Measurements from ENCODE around the gene IRX6. TPM values are rescaled to one million over a fixed set of nuclear protein-coding genes. Genes with fewer than 3 reads are reported as not detected.

Gene IRX6
- total and polyA plus RNA-seq, 2 experiments from 2014 or later = not detected

- no peak overlapping the region for H3K4me2 ChIP-seq (ENCODE audit: unreplicated experiment)
- no peaks in the 10 kb centered on the region for H3K4me1 ChIP-seq (ENCODE audit: insufficient read depth)
- no peak overlapping the region for H3K27ac ChIP-seq
- in situ Hi-C loops (cut with MboI) = no loop called here
- no peak overlapping the region for H3K9ac ChIP-seq
- TF ChIP-seq EZH2phosphoT487 (IDR thresholded peaks at IDR 0.05; ENCODE audit: insufficient read depth, low read depth) = no peak
- no peak for TF ChIP-seq EZH2 (IDR thresholded peaks at IDR 0.05; ENCODE audit: insufficient read depth, poor library complexity, severe bottlenecking)
- no peaks in the 10 kb centered on the region for H4K20me1 ChIP-seq (ENCODE audit: insufficient read depth)
- H3K27me3 ChIP-seq (replicated peaks; ENCODE audit: insufficient read depth) = no peaks in the 10 kb centered on the region
- no peaks in the 10 kb centered on the region for H3K36me3 ChIP-seq (ENCODE audit: low read depth)
- H3K4me3 ChIP-seq = no peak overlapping the region
- H2AFZ ChIP-seq = no peak overlapping the region
- H3K9me2 ChIP-seq (ENCODE audit: insufficient read depth) = no peaks in the 10 kb centered on the region
- no peak for DNase-seq
- WGBS, 2 experiments (ENCODE audit: low coverage in 1 of 2, low lambda C conversion rate in 2 of 2, missing lambda C conversion rate in 2 of 2) = 40 to 43% methylated on average over 5 of the region's 5 CpGs
- H3K9me3 ChIP-seq (ENCODE audit: low read depth) = no peaks in the 10 kb centered on the region
- no peaks in the 10 kb centered on the region for H3K79me2 ChIP-seq (ENCODE audit: insufficient read depth)
- no peaks in the 10 kb centered on the region for H3F3A ChIP-seq (ENCODE audit: insufficient read depth)
Observed at GRCh38 chr16:55338646-55339045, 14.6 kb downstream of the IRX6 start.

- no peak overlapping the region for H3K27ac ChIP-seq
- in situ Hi-C loops (cut with MboI) = no loop called here
- H3K4me2 ChIP-seq (ENCODE audit: unreplicated experiment) = no peak overlapping the region
- no peaks in the 10 kb centered on the region for H3K27me3 ChIP-seq (replicated peaks; ENCODE audit: insufficient read depth)
- H3K36me3 ChIP-seq (ENCODE audit: low read depth) = no peaks in the 10 kb centered on the region
- H2AFZ ChIP-seq = no peak overlapping the region
- no peaks in the 10 kb centered on the region for H4K20me1 ChIP-seq (ENCODE audit: insufficient read depth)
- H3K4me1 ChIP-seq (ENCODE audit: insufficient read depth) = no peaks in the 10 kb centered on the region
- no peak overlapping the region for H3K9ac ChIP-seq
- no peak overlapping the region for H3K4me3 ChIP-seq
- H3K79me2 ChIP-seq (ENCODE audit: insufficient read depth) = no peaks in the 10 kb centered on the region
- no peaks in the 10 kb centered on the region for H3K9me2 ChIP-seq (ENCODE audit: insufficient read depth)
- TF ChIP-seq EZH2phosphoT487 (IDR thresholded peaks at IDR 0.05; ENCODE audit: insufficient read depth, low read depth) (no peak), EZH2 (IDR thresholded peaks at IDR 0.05; ENCODE audit: insufficient read depth, poor library complexity, severe bottlenecking) (no peak)
- DNase-seq = no peak
- H3F3A ChIP-seq (ENCODE audit: insufficient read depth) = no peaks in the 10 kb centered on the region
- no peaks in the 10 kb centered on the region for H3K9me3 ChIP-seq (ENCODE audit: low read depth)
- WGBS, 2 experiments (ENCODE audit: low coverage in 1 of 2, low lambda C conversion rate in 2 of 2, missing lambda C conversion rate in 2 of 2) = 19 to 44% methylated on average over 1 of the region's 1 CpG
Observed at GRCh38 chr16:55340445-55340844, 16.4 kb downstream of the IRX6 start.

- Histone ChIP-seq H3K4me1 (ENCODE audit: insufficient read depth) (no peaks in the 10 kb centered on the region), H4K20me1 (ENCODE audit: insufficient read depth) (no peaks in the 10 kb centered on the region), H3K9me3 (ENCODE audit: low read depth) (no peaks in the 10 kb centered on the region), H3K27me3 (replicated peaks; ENCODE audit: insufficient read depth) (no peaks in the 10 kb centered on the region), H3K4me2 (ENCODE audit: unreplicated experiment) (no peak overlapping the region), H3K9me2 (ENCODE audit: insufficient read depth) (no peaks in the 10 kb centered on the region), H2AFZ (no peak overlapping the region), H3K79me2 (ENCODE audit: insufficient read depth) (no peaks in the 10 kb centered on the region), H3K9ac (no peak overlapping the region), H3K4me3 (no peak overlapping the region), H3K27ac (no peak overlapping the region), H3F3A (ENCODE audit: insufficient read depth) (no peaks in the 10 kb centered on the region), H3K36me3 (ENCODE audit: low read depth) (no peaks in the 10 kb centered on the region)
- 53 to 60% methylated on average over 4 of the region's 4 CpGs for WGBS, 2 experiments (ENCODE audit: low coverage in 1 of 2, low lambda C conversion rate in 2 of 2, missing lambda C conversion rate in 2 of 2)
- in situ Hi-C loops (cut with MboI) = no loop called here
- TF ChIP-seq EZH2phosphoT487 (IDR thresholded peaks at IDR 0.05; ENCODE audit: insufficient read depth, low read depth) (no peak), EZH2 (IDR thresholded peaks at IDR 0.05; ENCODE audit: insufficient read depth, poor library complexity, severe bottlenecking) (no peak)
- no peak for DNase-seq
Observed at GRCh38 chr16:55341681-55342080, 17.7 kb downstream of the IRX6 start.

- no peaks in the 10 kb centered on the region for H3K9me3 ChIP-seq (ENCODE audit: low read depth)
- no peak overlapping the region for H2AFZ ChIP-seq
- H3K4me1 ChIP-seq (ENCODE audit: insufficient read depth) = no peaks in the 10 kb centered on the region
- H3K4me3 ChIP-seq = no peak overlapping the region
- H3K9ac ChIP-seq = no peak overlapping the region
- H3K9me2 ChIP-seq (ENCODE audit: insufficient read depth) = no peaks in the 10 kb centered on the region
- no peak overlapping the region for H3K27ac ChIP-seq
- H3K36me3 ChIP-seq (ENCODE audit: low read depth) = no peaks in the 10 kb centered on the region
- TF ChIP-seq EZH2 (IDR thresholded peaks at IDR 0.05; ENCODE audit: insufficient read depth, poor library complexity, severe bottlenecking) (no peak), EZH2phosphoT487 (IDR thresholded peaks at IDR 0.05; ENCODE audit: insufficient read depth, low read depth) (no peak)
- no peak for DNase-seq
- WGBS, 2 experiments (ENCODE audit: low coverage in 1 of 2, low lambda C conversion rate in 2 of 2, missing lambda C conversion rate in 2 of 2) = 58 to 69% methylated on average over 6 of the region's 6 CpGs
- H4K20me1 ChIP-seq (ENCODE audit: insufficient read depth) = no peaks in the 10 kb centered on the region
- no peaks in the 10 kb centered on the region for H3K27me3 ChIP-seq (replicated peaks; ENCODE audit: insufficient read depth)
- H3K4me2 ChIP-seq (ENCODE audit: unreplicated experiment) = no peak overlapping the region
- H3F3A ChIP-seq (ENCODE audit: insufficient read depth) = no peaks in the 10 kb centered on the region
- H3K79me2 ChIP-seq (ENCODE audit: insufficient read depth) = no peaks in the 10 kb centered on the region
- in situ Hi-C loops (cut with MboI) = no loop called here
Observed at GRCh38 chr16:55346475-55346874, 22.5 kb downstream of the IRX6 start.

- in situ Hi-C loops (cut with MboI) = no loop called here
- peak; percentile 36 for DNase-seq
- TF ChIP-seq EZH2phosphoT487 (IDR thresholded peaks at IDR 0.05; ENCODE audit: insufficient read depth, low read depth) (no peak), EZH2 (IDR thresholded peaks at IDR 0.05; ENCODE audit: insufficient read depth, poor library complexity, severe bottlenecking) (no peak)
- Histone ChIP-seq H3K27me3 (replicated peaks; ENCODE audit: insufficient read depth) (no peaks in the 10 kb centered on the region), H3K4me3 (no peak overlapping the region), H3F3A (ENCODE audit: insufficient read depth) (no peaks in the 10 kb centered on the region), H3K4me2 (ENCODE audit: unreplicated experiment) (no peak overlapping the region), H3K9me2 (ENCODE audit: insufficient read depth) (no peaks in the 10 kb centered on the region), H3K27ac (no peak overlapping the region), H3K4me1 (ENCODE audit: insufficient read depth) (no peaks in the 10 kb centered on the region), H4K20me1 (ENCODE audit: insufficient read depth) (no peaks in the 10 kb centered on the region), H2AFZ (no peak overlapping the region), H3K79me2 (ENCODE audit: insufficient read depth) (no peaks in the 10 kb centered on the region), H3K36me3 (ENCODE audit: low read depth) (no peaks in the 10 kb centered on the region), H3K9ac (no peak overlapping the region), H3K9me3 (ENCODE audit: low read depth) (no peaks in the 10 kb centered on the region)
- WGBS, 2 experiments (ENCODE audit: low coverage in 1 of 2, low lambda C conversion rate in 2 of 2, missing lambda C conversion rate in 2 of 2) = 0 to 5% methylated on average over 1 of the region's 1 CpG
Observed at GRCh38 chr16:55349867-55350266, 25.9 kb downstream of the IRX6 start.

All from GM23248 (cell line).